ENCODE results near the gene ISL2. TPM values are rescaled to one million over a fixed set of nuclear protein-coding genes. Genes with fewer than 3 reads are reported as not detected.
A peak's percentile ranks its signal among the peaks of the same experiment; 100 is the strongest.

Gene ISL2
- total and polyA plus RNA-seq, 2 of the 13 experiments (the other 11 are each of a cell fraction or from before 2014, with no cell fraction given): 4.3 to 5.1 TPM

DNA sequence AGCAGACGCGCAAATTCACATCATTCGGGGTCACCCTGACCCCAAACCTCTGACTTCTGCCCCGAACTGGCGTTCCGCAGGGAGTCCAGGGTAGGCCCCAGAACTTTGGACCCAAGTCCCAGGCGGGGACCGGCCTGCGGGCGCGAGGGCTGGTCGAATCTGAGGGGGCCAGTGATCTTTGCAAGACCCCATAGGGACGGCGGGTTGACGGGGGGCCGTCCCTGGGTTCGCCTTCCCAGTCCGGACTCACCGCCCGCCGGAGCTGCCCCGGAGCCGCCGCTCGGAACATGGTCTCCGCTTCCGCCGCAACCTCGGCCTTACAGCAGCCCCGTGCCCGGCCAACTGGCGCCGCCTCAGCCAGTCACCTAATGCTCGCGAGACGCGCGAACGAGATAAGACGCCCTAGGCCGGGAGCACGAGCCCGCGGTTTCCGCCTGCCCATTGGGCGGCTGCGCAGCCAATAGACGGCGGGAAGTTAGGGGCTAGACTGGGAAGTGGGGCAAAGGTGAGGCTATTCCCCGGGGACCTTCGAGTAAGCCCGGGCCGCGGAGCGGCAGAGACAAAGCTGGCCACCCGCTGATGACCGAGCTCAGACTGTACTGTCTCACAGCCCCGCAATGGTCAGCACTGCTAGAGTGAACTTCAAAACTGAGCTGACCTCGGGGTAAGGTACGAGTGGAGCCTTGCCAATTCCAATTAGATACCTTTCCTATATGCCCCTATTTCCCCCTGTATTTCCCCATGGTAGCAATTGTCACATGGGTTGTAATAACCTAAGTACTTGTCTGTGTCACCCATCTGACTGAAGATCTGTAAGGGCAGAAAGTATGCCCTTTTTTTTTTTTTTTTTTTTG lies 25.2 kb upstream of the ISL2 start, which contains the start of gene ETFA (continued):
- TF ChIP-seq, protein P1, sequence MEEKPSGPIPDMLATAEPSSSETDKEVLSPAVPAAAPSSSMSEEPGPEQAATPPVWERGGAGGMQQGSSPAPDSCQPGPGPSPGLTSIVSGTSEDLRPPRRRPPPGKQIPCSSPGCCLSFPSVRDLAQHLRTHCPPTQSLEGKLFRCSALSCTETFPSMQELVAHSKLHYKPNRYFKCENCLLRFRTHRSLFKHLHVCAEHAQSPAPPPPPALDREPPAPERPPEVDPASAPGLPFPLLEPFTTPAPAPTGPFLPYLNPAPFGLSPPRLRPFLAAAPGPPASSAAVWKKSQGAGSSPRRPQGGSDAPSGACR (CRISPR knock-in tag; IDR thresholded peaks at IDR 0.05): no peak
- TF ChIP-seq ZNF792 (CRISPR knock-in tag; IDR thresholded peaks at IDR 0.05) (peak; percentile 64; the same call in 1 of the 2 replicates), TEAD2 (CRISPR knock-in tag; IDR thresholded peaks at IDR 0.05) (no peak), ZNF121 (CRISPR knock-in tag; IDR thresholded peaks at IDR 0.05) (peak; percentile 22; the same call in 1 of the 2 replicates), MAX (IDR thresholded peaks at IDR 0.05) (peak; percentile 92), ATAD3A (CRISPR knock-in tag; IDR thresholded peaks at IDR 0.05) (no peak), ZNF576 (CRISPR knock-in tag; IDR thresholded peaks at IDR 0.05) (0 out of 2 replicates have a peak, but pooled peaks have one; percentile 61), HNF4G (IDR thresholded peaks at IDR 0.05; ENCODE audit: borderline replicate concordance, low read depth, low read length) (peak; percentile 88), HNF4G (CRISPR knock-in tag; IDR thresholded peaks at IDR 0.05; ENCODE audit: borderline replicate concordance, low read depth) (peak; percentile 92), ZNF580 (CRISPR knock-in tag; IDR thresholded peaks at IDR 0.05; ENCODE audit: borderline replicate concordance, low read depth) (no peak; the same call in 1 of the 2 replicates), SRY (CRISPR knock-in tag; IDR thresholded peaks at IDR 0.05) (no peak; the same call in 1 of the 2 replicates), GTF3A (CRISPR knock-in tag; conservative IDR thresholded peaks at IDR 0.05) (no peak), NR2C2 (CRISPR knock-in tag; IDR thresholded peaks at IDR 0.05; ENCODE audit: borderline replicate concordance) (peak; percentile 73), ZNF138 (CRISPR knock-in tag; IDR thresholded peaks at IDR 0.05; ENCODE audit: low read depth) (0 out of 2 replicates have a peak, but pooled peaks have one; percentile 90)
- TF ChIP-seq, protein P2, sequence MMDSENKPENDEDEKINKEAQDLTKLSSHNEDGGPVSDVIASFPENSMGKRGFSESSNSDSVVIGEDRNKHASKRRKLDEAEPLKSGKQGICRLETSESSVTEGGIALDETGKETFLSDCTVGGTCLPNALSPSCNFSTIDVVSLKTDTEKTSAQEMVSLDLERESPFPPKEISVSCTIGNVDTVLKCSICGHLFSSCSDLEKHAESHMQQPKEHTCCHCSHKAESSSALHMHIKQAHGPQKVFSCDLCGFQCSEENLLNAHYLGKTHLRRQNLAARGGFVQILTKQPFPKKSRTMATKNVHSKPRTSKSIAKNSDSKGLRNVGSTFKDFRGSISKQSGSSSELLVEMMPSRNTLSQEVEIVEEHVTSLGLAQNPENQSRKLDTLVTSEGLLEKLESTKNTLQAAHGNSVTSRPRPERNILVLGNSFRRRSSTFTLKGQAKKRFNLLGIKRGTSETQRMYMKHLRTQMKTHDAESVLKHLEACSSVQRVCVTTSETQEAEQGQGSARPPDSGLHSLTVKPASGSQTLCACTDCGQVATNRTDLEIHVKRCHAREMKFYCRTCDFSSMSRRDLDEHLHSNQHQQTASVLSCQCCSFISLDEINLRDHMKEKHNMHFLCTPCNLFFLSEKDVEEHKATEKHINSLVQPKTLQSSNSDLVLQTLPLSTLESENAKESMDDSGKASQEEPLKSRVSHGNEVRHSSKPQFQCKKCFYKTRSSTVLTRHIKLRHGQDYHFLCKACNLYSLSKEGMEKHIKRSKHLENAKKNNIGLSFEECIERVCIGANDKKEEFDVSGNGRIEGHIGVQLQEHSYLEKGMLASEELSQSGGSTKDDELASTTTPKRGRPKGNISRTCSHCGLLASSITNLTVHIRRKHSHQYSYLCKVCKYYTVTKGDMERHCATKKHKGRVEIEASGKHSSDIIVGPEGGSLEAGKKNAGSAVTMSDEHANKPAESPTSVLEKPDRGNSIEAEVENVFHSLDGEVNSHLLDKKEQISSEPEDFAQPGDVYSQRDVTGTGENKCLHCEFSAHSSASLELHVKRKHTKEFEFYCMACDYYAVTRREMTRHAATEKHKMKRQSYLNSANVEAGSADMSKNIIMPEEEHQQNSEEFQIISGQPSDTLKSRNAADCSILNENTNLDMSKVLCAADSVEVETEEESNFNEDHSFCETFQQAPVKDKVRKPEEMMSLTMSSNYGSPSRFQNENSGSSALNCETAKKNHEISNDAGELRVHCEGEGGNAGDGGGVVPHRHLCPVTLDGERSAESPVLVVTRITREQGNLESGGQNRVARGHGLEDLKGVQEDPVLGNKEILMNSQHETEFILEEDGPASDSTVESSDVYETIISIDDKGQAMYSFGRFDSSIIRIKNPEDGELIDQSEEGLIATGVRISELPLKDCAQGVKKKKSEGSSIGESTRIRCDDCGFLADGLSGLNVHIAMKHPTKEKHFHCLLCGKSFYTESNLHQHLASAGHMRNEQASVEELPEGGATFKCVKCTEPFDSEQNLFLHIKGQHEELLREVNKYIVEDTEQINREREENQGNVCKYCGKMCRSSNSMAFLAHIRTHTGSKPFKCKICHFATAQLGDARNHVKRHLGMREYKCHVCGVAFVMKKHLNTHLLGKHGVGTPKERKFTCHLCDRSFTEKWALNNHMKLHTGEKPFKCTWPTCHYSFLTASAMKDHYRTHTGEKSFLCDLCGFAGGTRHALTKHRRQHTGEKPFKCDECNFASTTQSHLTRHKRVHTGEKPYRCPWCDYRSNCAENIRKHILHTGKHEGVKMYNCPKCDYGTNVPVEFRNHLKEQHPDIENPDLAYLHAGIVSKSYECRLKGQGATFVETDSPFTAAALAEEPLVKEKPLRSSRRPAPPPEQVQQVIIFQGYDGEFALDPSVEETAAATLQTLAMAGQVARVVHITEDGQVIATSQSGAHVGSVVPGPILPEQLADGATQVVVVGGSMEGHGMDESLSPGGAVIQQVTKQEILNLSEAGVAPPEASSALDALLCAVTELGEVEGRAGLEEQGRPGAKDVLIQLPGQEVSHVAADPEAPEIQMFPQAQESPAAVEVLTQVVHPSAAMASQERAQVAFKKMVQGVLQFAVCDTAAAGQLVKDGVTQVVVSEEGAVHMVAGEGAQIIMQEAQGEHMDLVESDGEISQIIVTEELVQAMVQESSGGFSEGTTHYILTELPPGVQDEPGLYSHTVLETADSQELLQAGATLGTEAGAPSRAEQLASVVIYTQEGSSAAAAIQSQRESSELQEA (CRISPR knock-in tag; IDR thresholded peaks at IDR 0.05; ENCODE audit: not compliant biosample characterization): peak; percentile 98
- TF ChIP-seq, protein P3, sequence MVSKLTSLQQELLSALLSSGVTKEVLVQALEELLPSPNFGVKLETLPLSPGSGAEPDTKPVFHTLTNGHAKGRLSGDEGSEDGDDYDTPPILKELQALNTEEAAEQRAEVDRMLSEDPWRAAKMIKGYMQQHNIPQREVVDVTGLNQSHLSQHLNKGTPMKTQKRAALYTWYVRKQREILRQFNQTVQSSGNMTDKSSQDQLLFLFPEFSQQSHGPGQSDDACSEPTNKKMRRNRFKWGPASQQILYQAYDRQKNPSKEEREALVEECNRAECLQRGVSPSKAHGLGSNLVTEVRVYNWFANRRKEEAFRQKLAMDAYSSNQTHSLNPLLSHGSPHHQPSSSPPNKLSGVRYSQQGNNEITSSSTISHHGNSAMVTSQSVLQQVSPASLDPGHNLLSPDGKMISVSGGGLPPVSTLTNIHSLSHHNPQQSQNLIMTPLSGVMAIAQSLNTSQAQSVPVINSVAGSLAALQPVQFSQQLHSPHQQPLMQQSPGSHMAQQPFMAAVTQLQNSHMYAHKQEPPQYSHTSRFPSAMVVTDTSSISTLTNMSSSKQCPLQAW (CRISPR knock-in tag; IDR thresholded peaks at IDR 0.05): peak; percentile 71; the same call in 1 of the 2 replicates
